GM12878 (cell line): ENCODE measurements around the gene ZNF469. TPM values are rescaled to one million over a fixed set of nuclear protein-coding genes. Genes with fewer than 3 reads are reported as not detected.
A peak's percentile ranks its signal among the peaks of the same experiment; 100 is the strongest.

Source experiments
- ATAC-seq: fragments of 200-7000 bp; cut with Tn5 transposase; 3 replicates; pipeline ENCODE4 v1.9.1; 2020; ENCODE audit warnings: mild to moderate bottlenecking, moderate library complexity
- BruUV-seq: library from RNA; stranded (reverse); fragments of 400-500 nt; replicated peaks from 2 replicates; lab custom pipeline; 2021; lab: Mats Ljungman, UMichigan
- CTCF ChIA-PET: fragments of 300-600 bp; sonication (Branson Sonifier 250); formaldehyde crosslinking; extraction: SDS; loops from one replicate; lab custom pipeline; 2021; ENCODE audit warnings: inconsistent platforms; lab: Yijun Ruan, JAX
- POLR2A ChIA-PET: fragments of 350-600 bp; formaldehyde crosslinking; extraction: SDS; loops from one replicate; lab custom pipeline; 2021; ENCODE audit warnings: inconsistent platforms; lab: Charles Lee
- RAD21 ChIA-PET: fragments of 300-600 bp; sonication (Branson Sonifier 250); formaldehyde crosslinking; loops from one replicate; lab custom pipeline; 2023; ENCODE audit warnings: antibody characterized with exemption; ENCODE audit not compliant: unreplicated experiment; lab: Charles Lee
- SMC1A ChIA-PET: fragments of 300-600 bp; sonication (Branson Sonifier 250); formaldehyde crosslinking; loops from one replicate; lab custom pipeline; 2023; ENCODE audit not compliant: unreplicated experiment, uncharacterized antibody; lab: Charles Lee
- DNase-seq: peaks from one replicate; pipeline ENCODE4 v3.0.0-alpha.2; 2011; ENCODE audit warnings: low read depth, low spot score
- FAIRE-seq: peaks from 3 replicates; lab custom pipeline; 2011; peaks lifted over from hg19 to GRCh38; lab: Jason Lieb, UNC
- H2AFZ ChIP-seq: 2 replicates; pipeline ENCODE4 v1.6.0; 2011; ENCODE audit warnings: low read depth, low read length, control low read depth; ENCODE audit not compliant: control insufficient read depth
- H3K27ac ChIP-seq: 2 replicates; pipeline ENCODE4 v1.5.1; 2011; ENCODE audit warnings: control low read depth; ENCODE audit not compliant: control insufficient read depth, insufficient read depth
- H3K27me3 ChIP-seq, 2 experiments: replicated peaks in 1 of 2; 2 replicates each; pipeline versions ENCODE4 v1.6.0 to v1.6.1; 2011; ENCODE audit warnings: low read length in 1 of 2; ENCODE audit not compliant: control insufficient read depth in 2 of 2, insufficient read depth in 2 of 2
- H3K36me3 ChIP-seq, 2 experiments: 2 replicates each; pipeline ENCODE4 v1.5.1; 2011; ENCODE audit warnings: low read length in 1 of 2; ENCODE audit not compliant: control insufficient read depth in 2 of 2, insufficient read depth in 2 of 2
- H3K4me1 ChIP-seq: 2 replicates; pipeline ENCODE4 v1.6.1; 2011; ENCODE audit warnings: mild to moderate bottlenecking, low read length, moderate library complexity, mixed read lengths; ENCODE audit not compliant: control insufficient read depth, insufficient read depth
- H3K4me2 ChIP-seq: 2 replicates; pipeline ENCODE4 v1.6.0; 2011; ENCODE audit warnings: control low read depth; ENCODE audit not compliant: control insufficient read depth, insufficient read depth
- H3K4me3 ChIP-seq: fragments of 200-600 bp; sonication (generic); 2 replicates; pipeline ENCODE4 v1.5.1; 2016
- H3K79me2 ChIP-seq: 2 replicates; pipeline ENCODE4 v1.6.0; 2011; ENCODE audit warnings: low read length; ENCODE audit not compliant: control insufficient read depth, insufficient read depth
- H3K9ac ChIP-seq: 2 replicates; pipeline ENCODE4 v1.8.0; 2011; ENCODE audit warnings: low read length, control low read depth, mixed read lengths; ENCODE audit not compliant: control insufficient read depth, insufficient read depth
- H3K9me3 ChIP-seq: replicated peaks from 3 replicates; pipeline ENCODE4 v1.5.1; 2011; ENCODE audit warnings: mild to moderate bottlenecking, low read length; ENCODE audit not compliant: control insufficient read depth, insufficient read depth
- H4K20me1 ChIP-seq: 2 replicates; pipeline ENCODE4 v1.6.0; 2011; ENCODE audit not compliant: control insufficient read depth, insufficient read depth
- ATF2 ChIP-seq: IDR thresholded peaks from 2 replicates; pipeline ENCODE4 v1.6.1; 2012; ENCODE audit warnings: low read length, inconsistent platforms
- HCFC1 ChIP-seq: fragments of 150-350 bp; IDR thresholded peaks from 2 replicates; pipeline ENCODE4 v1.6.1; 2014; ENCODE audit warnings: low read length
- IKZF2 ChIP-seq, 2 experiments: fragments of 450-650 bp; IDR thresholded peaks; 2 replicates each; pipeline ENCODE4 v1.6.1; 2017; ENCODE audit warnings: mild to moderate bottlenecking in 2 of 2, moderate library complexity in 2 of 2
- MEF2A ChIP-seq: IDR thresholded peaks from 2 replicates; pipeline ENCODE4 v1.6.1; 2011; ENCODE audit warnings: low read depth, mild to moderate bottlenecking, low read length, moderate library complexity; ENCODE audit not compliant: insufficient read depth
- NR2C2 ChIP-seq: IDR thresholded peaks from 2 replicates; pipeline ENCODE4 v1.6.1; 2011; ENCODE audit warnings: borderline replicate concordance, low read depth; ENCODE audit not compliant: control insufficient read depth, insufficient read length
- RELA ChIP-seq: fragments of 450-650 bp; IDR thresholded peaks from 2 replicates; pipeline ENCODE4 v1.8.0; 2014; ENCODE audit warnings: borderline replicate concordance; ENCODE audit not compliant: partially characterized antibody
- STAT1 ChIP-seq: fragments of 450-650 bp; conservative IDR thresholded peaks from 2 replicates; pipeline ENCODE4 v1.6.1; 2014; ENCODE audit warnings: antibody characterized with exemption, mild to moderate bottlenecking
- WGBS: methylation state at CpG from one replicate; pipeline ENCODE4 v1.1.6; 2016; ENCODE audit warnings: low lambda C conversion rate; ENCODE audit not compliant: insufficient replicate concordance, insufficient coverage; ENCODE audit errors: missing lambda C conversion rate; 5-methylcytosine and 5-hydroxymethylcytosine counted together
- in situ Hi-C: fragments of 300-500 bp; cut with MboI; formaldehyde crosslinking; loops from 9 replicates; pipeline ENCODE4 v1.14.3; 2018; ENCODE audit warnings: mixed read lengths
- intact Hi-C: fragments of 100-400 bp; cut with micrococcal nuclease; formaldehyde crosslinking; loops from one replicate; pipeline ENCODE4 v1.14.2; 2022; ENCODE audit not compliant: unreplicated experiment
- polyA plus RNA-seq, 11 experiments: library from polyadenylated mRNA; depleted of rRNA in 4 of 11; unstranded in 6 of 11; stranded (reverse) in 5 of 11; fragments of >200 nt; fragmentation: Nextera tagmentation in 4 of 11; fragmentation: Illumina TruSeq in 1 of 11; extraction: Ambion mirVana in 4 of 11; extraction: Trizol in 1 of 11; gene quantifications; 1 replicate in 1 of 11; 2 replicates in 10 of 11; pipeline versions ENCODE4 v1.2.1 to v1.2.3, GENCODE V29; 2011 to 2016; ENCODE audit warnings: inconsistent platforms in 2 of 11, missing spikeins in 2 of 11, low read depth in 1 of 11
- total RNA-seq, 4 experiments: library from RNA; depleted of rRNA in 3 of 4; stranded (reverse); fragments of >200 nt in 3 of 4; fragmentation: Illumina TruSeq in 1 of 4; extraction: Trizol in 1 of 4; gene quantifications; 2 replicates each; pipeline versions ENCODE4 v1.2.1 to v1.2.3, GENCODE V29; 2013 to 2021

ZNF469 gene
- total and polyA plus RNA-seq, 10 of the 15 experiments (the other 5 are each of a cell fraction or from before 2014, with no cell fraction given) = 0.01 to 0.21 (median 0.04) TPM; not detected in 3

GRCh38 chr16:88413631-88414030 is 30.9 kb downstream of the ZNF469 start:
- no peak overlapping the region for H3K9ac ChIP-seq
- H3K9me3 ChIP-seq = no peaks in the 10 kb centered on the region
- intact Hi-C loops (no loop called here), in situ Hi-C loops (no loop called here)
- WGBS = 28% methylated on average over 12 of the region's 12 CpGs
- ChIA-PET SMC1A (no interaction called here), CTCF (no interaction called here), RAD21 (no interaction called here)
- H3K4me3 ChIP-seq = no peak overlapping the region
- H3K36me3 ChIP-seq = no peaks in the 10 kb centered on the region
- no peak overlapping the region for H2AFZ ChIP-seq
- no TSS peak for BruUV-seq
- H4K20me1 ChIP-seq = no peaks in the 10 kb centered on the region
- no peaks in the 10 kb centered on the region for H3K4me1 ChIP-seq
- peak; percentile 25; the same call in 2 of the 3 replicates for ATAC-seq
- no peak for FAIRE-seq
- TF ChIP-seq HCFC1 (no peak), IKZF2 (IDR thresholded peaks at IDR 0.05) (no peak), STAT1 (no peak), RELA (no peak), MEF2A (no peak), NR2C2 (no peak), ATF2 (no peak)
- TF ChIP-seq, all 136 proteins: peak for 0
- DNase-seq = no peak
- Histone ChIP-seq H3K79me2 (no peaks in the 10 kb centered on the region), H3K27me3 (no peaks in the 10 kb centered on the region; a peak in 1 of 4 replicates), H3K4me2 (no peak overlapping the region), H3K27ac (no peak overlapping the region)
- POLR2A ChIA-PET = no interaction called here
